Adrenal gland (tissue), 5 donors: ENCODE measurements around the gene HMGCS2.

ENCODE experiments used
- POLR2A ChIP-seq, 2 donors: fragments of 450-650 bp; IDR thresholded peaks; one replicate each; pipeline ENCODE4 v1.6.1; 2017; ENCODE audit warnings: antibody characterized with exemption in 2 of 2, mild to moderate bottlenecking in 2 of 2, moderate library complexity in 1 of 2
- TF ChIP-seq, protein P1 (sequence below), 6 experiments: fragments of 450-650 bp in 4 of 6; fragments of 200-600 bp in 2 of 6; sonication (generic) in 1 of 6; IDR thresholded peaks; 1 replicate in 5 of 6; 2 replicates in 1 of 6; pipeline versions ENCODE4 v1.5.1 to v1.8.0; 2016 to 2021; ENCODE audit warnings: antibody characterized with exemption in 6 of 6, mild to moderate bottlenecking in 2 of 6, moderate library complexity in 1 of 6
- donor health status: DM: no; HTN: no; CAD: no.

DNA sequence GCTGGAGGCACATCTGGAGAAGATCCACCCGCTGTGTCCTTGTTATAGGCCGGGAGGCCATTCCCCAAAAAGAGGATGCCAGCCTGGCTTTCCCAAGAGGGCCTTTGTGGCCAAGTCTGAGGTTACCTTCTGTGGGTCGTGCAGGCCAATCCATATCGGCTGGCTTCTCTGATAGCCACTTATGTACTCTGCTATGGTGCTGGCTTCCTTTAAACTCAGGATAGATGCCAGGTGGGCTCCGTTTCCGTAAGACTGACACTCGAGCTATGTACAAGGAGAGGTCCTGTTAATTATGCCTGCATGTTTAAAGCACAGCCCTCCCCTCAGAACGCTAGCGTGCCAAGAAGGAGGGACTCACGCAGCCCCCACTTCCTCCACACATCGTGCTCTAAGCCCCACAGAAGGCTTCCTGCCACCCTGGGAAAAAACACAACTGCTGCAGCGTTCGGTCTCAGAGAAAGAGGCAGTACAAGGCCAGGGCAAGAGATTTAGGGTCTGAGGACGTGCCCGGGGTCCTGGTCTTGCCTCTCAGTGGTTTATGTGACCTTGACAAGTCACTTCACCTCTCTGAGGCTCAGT, 31.0 kb upstream of the HMGCS2 start:
- no peak for TF ChIP-seq POLR2A (IDR thresholded peaks at IDR 0.05)
- TF ChIP-seq, protein P1, sequence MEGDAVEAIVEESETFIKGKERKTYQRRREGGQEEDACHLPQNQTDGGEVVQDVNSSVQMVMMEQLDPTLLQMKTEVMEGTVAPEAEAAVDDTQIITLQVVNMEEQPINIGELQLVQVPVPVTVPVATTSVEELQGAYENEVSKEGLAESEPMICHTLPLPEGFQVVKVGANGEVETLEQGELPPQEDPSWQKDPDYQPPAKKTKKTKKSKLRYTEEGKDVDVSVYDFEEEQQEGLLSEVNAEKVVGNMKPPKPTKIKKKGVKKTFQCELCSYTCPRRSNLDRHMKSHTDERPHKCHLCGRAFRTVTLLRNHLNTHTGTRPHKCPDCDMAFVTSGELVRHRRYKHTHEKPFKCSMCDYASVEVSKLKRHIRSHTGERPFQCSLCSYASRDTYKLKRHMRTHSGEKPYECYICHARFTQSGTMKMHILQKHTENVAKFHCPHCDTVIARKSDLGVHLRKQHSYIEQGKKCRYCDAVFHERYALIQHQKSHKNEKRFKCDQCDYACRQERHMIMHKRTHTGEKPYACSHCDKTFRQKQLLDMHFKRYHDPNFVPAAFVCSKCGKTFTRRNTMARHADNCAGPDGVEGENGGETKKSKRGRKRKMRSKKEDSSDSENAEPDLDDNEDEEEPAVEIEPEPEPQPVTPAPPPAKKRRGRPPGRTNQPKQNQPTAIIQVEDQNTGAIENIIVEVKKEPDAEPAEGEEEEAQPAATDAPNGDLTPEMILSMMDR (IDR thresholded peaks at IDR 0.05) = no peak
